Loucy (cell line): ENCODE data around the gene CLEC16A.

Experiments
- EZH2phosphoT487 ChIP-seq: fragments of 200-600 bp; IDR thresholded peaks from 2 replicates; pipeline ENCODE4 v1.6.1; 2018; ENCODE audit warnings: antibody characterized with exemption, mild to moderate bottlenecking, moderate library complexity, borderline replicate concordance
- TF ChIP-seq, protein P1 (sequence below): fragments of 200-600 bp; sonication (generic); conservative IDR thresholded peaks from 2 replicates; pipeline ENCODE4 v1.5.1; 2014; ENCODE audit warnings: mild to moderate bottlenecking, antibody characterized with exemption, low read length

DNA sequence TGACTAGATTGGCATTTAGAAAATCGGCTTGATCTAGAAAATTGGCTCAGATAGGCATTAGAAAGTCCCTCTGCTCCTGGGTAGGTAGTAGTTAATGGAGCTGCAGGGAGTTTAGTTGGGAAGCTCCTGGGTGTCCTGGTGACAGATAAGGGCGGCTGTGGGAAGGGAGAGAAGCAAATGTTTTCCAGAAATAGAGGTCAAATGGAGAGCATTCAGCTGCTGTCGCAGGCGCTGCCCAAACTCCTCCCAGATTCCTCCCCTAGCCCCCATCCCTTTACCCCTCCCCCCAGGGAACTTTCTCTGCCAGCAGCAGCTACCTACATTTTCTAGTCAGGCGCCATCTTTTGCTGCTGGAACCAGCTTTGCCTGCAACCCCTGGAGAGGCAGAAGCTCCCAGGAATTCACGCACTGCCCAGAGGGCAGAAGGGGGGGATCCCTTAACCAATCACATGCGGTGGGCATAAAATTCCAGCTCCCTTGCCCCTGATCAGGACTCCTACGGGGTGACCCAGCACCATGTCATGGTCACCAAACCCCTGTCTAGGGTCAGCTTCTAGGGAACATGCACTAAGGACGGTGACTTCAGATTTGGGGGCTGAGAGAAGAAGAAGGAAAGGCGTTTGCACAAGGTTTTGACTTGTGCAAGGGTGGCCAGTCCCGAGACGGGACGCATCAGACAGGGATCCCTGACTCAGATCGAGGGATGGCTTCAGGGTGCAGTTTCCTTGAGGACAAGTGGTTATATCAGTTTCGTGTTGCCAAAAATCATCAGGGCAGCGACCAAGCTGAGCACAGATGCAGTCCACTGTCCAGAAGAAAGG lies 267.8 kb downstream of the CLEC16A start:
- TF ChIP-seq, protein P1, sequence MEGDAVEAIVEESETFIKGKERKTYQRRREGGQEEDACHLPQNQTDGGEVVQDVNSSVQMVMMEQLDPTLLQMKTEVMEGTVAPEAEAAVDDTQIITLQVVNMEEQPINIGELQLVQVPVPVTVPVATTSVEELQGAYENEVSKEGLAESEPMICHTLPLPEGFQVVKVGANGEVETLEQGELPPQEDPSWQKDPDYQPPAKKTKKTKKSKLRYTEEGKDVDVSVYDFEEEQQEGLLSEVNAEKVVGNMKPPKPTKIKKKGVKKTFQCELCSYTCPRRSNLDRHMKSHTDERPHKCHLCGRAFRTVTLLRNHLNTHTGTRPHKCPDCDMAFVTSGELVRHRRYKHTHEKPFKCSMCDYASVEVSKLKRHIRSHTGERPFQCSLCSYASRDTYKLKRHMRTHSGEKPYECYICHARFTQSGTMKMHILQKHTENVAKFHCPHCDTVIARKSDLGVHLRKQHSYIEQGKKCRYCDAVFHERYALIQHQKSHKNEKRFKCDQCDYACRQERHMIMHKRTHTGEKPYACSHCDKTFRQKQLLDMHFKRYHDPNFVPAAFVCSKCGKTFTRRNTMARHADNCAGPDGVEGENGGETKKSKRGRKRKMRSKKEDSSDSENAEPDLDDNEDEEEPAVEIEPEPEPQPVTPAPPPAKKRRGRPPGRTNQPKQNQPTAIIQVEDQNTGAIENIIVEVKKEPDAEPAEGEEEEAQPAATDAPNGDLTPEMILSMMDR = no peak
- no peak for TF ChIP-seq EZH2phosphoT487
